A549 (cell line): ENCODE data around the gene LPAR1. TPM values are rescaled to one million over a fixed set of nuclear protein-coding genes. Genes with fewer than 3 reads are reported as not detected.

ENCODE experiments used
- ATAC-seq, 2 experiments: fragments of 200-7000 bp in 1 of 2; fragments of >200 bp in 1 of 2; cut with Nextera tagmentation in 1 of 2; cut with Tn5 transposase in 1 of 2; 3 replicates each; pipeline versions ENCODE4 v1.8.0 to v1.9.1; 2018 to 2020; ENCODE audit warnings: mild to moderate bottlenecking in 1 of 2, moderate library complexity in 1 of 2
- CTCF ChIA-PET: fragments of 300-600 bp; sonication (Branson Sonifier 250); formaldehyde crosslinking; extraction: SDS; loops from one replicate; lab custom pipeline; 2021; ENCODE audit warnings: antibody characterized with exemption, inconsistent platforms; lab: Yijun Ruan, JAX
- POLR2A ChIA-PET: fragments of 350-600 bp; formaldehyde crosslinking; extraction: SDS; loops from one replicate; lab custom pipeline; 2021; ENCODE audit warnings: antibody characterized with exemption, inconsistent platforms; lab: Yijun Ruan, JAX
- DNase-seq, 2 experiments: peaks; one replicate each; pipeline versions ENCODE4 v3.0.0 to v3.0.0-alpha.2; 2011 to 2016; ENCODE audit warnings: low read depth in 1 of 2, low spot score in 1 of 2
- FAIRE-seq: peaks from 2 replicates; lab custom pipeline; 2011; peaks lifted over from hg19 to GRCh38; lab: Jason Lieb, UNC
- H3K27ac ChIP-seq, 2 experiments: fragments of >200 bp; sonication (Bioruptor Twin); formaldehyde crosslinking; 3 replicates each; pipeline ENCODE4 v1.5.1; 2016 to 2017
- H3K4me1 ChIP-seq: fragments of >200 bp; sonication (Bioruptor Twin); formaldehyde crosslinking; 3 replicates; pipeline ENCODE4 v1.6.1; 2016
- H3K4me2 ChIP-seq: fragments of >200 bp; sonication (Bioruptor Twin); formaldehyde crosslinking; 3 replicates; pipeline ENCODE4 v1.6.1; 2016
- H3K4me3 ChIP-seq: fragments of >200 bp; sonication (Bioruptor Twin); formaldehyde crosslinking; 3 replicates; pipeline ENCODE4 v1.5.1; 2016
- H3K9me3 ChIP-seq: fragments of >200 bp; sonication (Bioruptor Twin); formaldehyde crosslinking; 3 replicates; pipeline ENCODE4 v1.6.1; 2016
- CEBPB ChIP-seq, 2 experiments: fragments of >200 bp in 1 of 2; sonication (Bioruptor Twin) in 1 of 2; formaldehyde crosslinking in 1 of 2; IDR thresholded peaks; 2 replicates each; pipeline ENCODE4 v1.6.1; 2012 to 2016
- EHF ChIP-seq: fragments of 250-450 bp; sonication (Bioruptor Pico); IDR thresholded peaks from 2 replicates; pipeline ENCODE4 v1.5.0; 2020; ENCODE audit warnings: mild to moderate bottlenecking
- EHMT2 ChIP-seq: fragments of 200-600 bp; sonication (generic); IDR thresholded peaks from 2 replicates; pipeline ENCODE4 v1.6.1; 2016; ENCODE audit warnings: antibody characterized with exemption, low read depth, mild to moderate bottlenecking, moderate library complexity
- EP300 ChIP-seq, 2 experiments: fragments of >200 bp; sonication (Bioruptor Twin); formaldehyde crosslinking; IDR thresholded peaks; 2 replicates in 1 of 2; 3 replicates in 1 of 2; pipeline ENCODE4 v1.6.1; 2016 to 2017
- FOSL2 ChIP-seq, 2 experiments: fragments of 450-650 bp in 1 of 2; fragments of >200 bp in 1 of 2; sonication (Bioruptor Twin) in 1 of 2; formaldehyde crosslinking; IDR thresholded peaks; 2 replicates each; pipeline versions ENCODE4 v1.5.0 to v1.6.1; 2016 to 2020; ENCODE audit warnings: mild to moderate bottlenecking in 1 of 2, moderate library complexity in 1 of 2
- GATA3 ChIP-seq: IDR thresholded peaks from 2 replicates; pipeline ENCODE4 v1.6.1; 2012; ENCODE audit warnings: borderline replicate concordance
- JUN ChIP-seq, 2 experiments: fragments of >200 bp; sonication (Bioruptor Twin); formaldehyde crosslinking; IDR thresholded peaks; 2 replicates in 1 of 2; 3 replicates in 1 of 2; pipeline ENCODE4 v1.6.1; 2016 to 2017
- JUNB ChIP-seq: fragments of >200 bp; sonication (Bioruptor Twin); formaldehyde crosslinking; IDR thresholded peaks from 2 replicates; pipeline ENCODE4 v1.6.1; 2016
- KDM1A ChIP-seq: fragments of 200-600 bp; sonication (generic); IDR thresholded peaks from 2 replicates; pipeline ENCODE4 v1.6.1; 2016; ENCODE audit warnings: low read depth, mild to moderate bottlenecking
- MAFK ChIP-seq: fragments of 450-650 bp; IDR thresholded peaks from 2 replicates; pipeline ENCODE4 v1.6.1; 2014; ENCODE audit not compliant: partially characterized antibody
- MAZ ChIP-seq: fragments of 150-350 bp; IDR thresholded peaks from 2 replicates; pipeline ENCODE4 v1.6.1; 2014; ENCODE audit warnings: antibody characterized with exemption, low read depth, low read length, borderline replicate concordance
- NFE2L2 ChIP-seq: fragments of 150-350 bp; conservative IDR thresholded peaks from 2 replicates; pipeline ENCODE4 v1.6.1; 2014; ENCODE audit warnings: low read length
- NR3C1 ChIP-seq: fragments of >200 bp; sonication (Bioruptor Twin); formaldehyde crosslinking; IDR thresholded peaks from 3 replicates; pipeline ENCODE4 v1.6.1; 2017
- PHF8 ChIP-seq: fragments of 200-600 bp; sonication (generic); IDR thresholded peaks from 2 replicates; pipeline ENCODE4 v1.6.1; 2016; ENCODE audit warnings: low read depth, mild to moderate bottlenecking, antibody characterized with exemption, moderate library complexity, borderline replicate concordance
- RAD21 ChIP-seq, 2 experiments: fragments of >200 bp in 1 of 2; sonication (Bioruptor Twin) in 1 of 2; formaldehyde crosslinking in 1 of 2; IDR thresholded peaks in 1 of 2; conservative IDR thresholded peaks in 1 of 2; 2 replicates in 1 of 2; 3 replicates in 1 of 2; pipeline ENCODE4 v1.6.1; 2012 to 2018; ENCODE audit warnings: inconsistent platforms in 1 of 2
- RFX5 ChIP-seq: fragments of 450-650 bp; IDR thresholded peaks from 2 replicates; pipeline ENCODE4 v1.7.1; 2014; ENCODE audit warnings: antibody characterized with exemption, mild to moderate bottlenecking, moderate library complexity
- RNF2 ChIP-seq: fragments of 200-600 bp; sonication (generic); IDR thresholded peaks from 2 replicates; pipeline ENCODE4 v1.6.1; 2016; ENCODE audit warnings: low read depth, mild to moderate bottlenecking, antibody characterized with exemption, moderate library complexity, borderline replicate concordance
- SMC3 ChIP-seq: fragments of >200 bp; sonication (Bioruptor Twin); formaldehyde crosslinking; IDR thresholded peaks from 3 replicates; pipeline ENCODE4 v1.6.1; 2018; ENCODE audit warnings: inconsistent platforms
- ZC3H11A ChIP-seq: fragments of 450-650 bp; IDR thresholded peaks from 2 replicates; pipeline ENCODE4 v1.6.1; 2014; ENCODE audit warnings: antibody characterized with exemption, mild to moderate bottlenecking
- ZNF302 ChIP-seq: fragments of 250-450 bp; sonication (Bioruptor Pico); IDR thresholded peaks from 2 replicates; pipeline ENCODE4 v1.9.0; 2021; ENCODE audit warnings: inconsistent platforms, mild to moderate bottlenecking, moderate library complexity
- WGBS: methylation state at CpG from one replicate; pipeline ENCODE4 v1.1.6; 2017; ENCODE audit errors: missing lambda C conversion rate; 5-methylcytosine and 5-hydroxymethylcytosine counted together
- polyA plus RNA-seq, 4 experiments: library from polyadenylated mRNA; depleted of rRNA in 3 of 4; stranded (reverse); fragments of >200 nt; fragmentation: RNase III in 1 of 4; extraction: RNeasy Plus Mini Kit Qiagen cat#74134 plus additional on column Dnase treatment in 1 of 4; gene quantifications; 2 replicates in 3 of 4; 3 replicates in 1 of 4; pipeline ENCODE4 v1.2.3, GENCODE V29; 2011 to 2017
- TF ChIP-seq, protein P1 (sequence below): fragments of 450-650 bp; IDR thresholded peaks from 2 replicates; pipeline ENCODE4 v1.6.1; 2014; ENCODE audit warnings: antibody characterized with exemption
- TF ChIP-seq, protein P2 (sequence below): fragments of 200-600 bp; sonication (generic); IDR thresholded peaks from 2 replicates; pipeline ENCODE4 v1.6.1; 2016; ENCODE audit warnings: antibody characterized with exemption, mild to moderate bottlenecking, moderate library complexity
- TF ChIP-seq, protein P3 (sequence below): fragments of >200 bp; sonication (Bioruptor Twin); formaldehyde crosslinking; IDR thresholded peaks from 2 replicates; pipeline ENCODE4 v1.6.1; 2016
- TF ChIP-seq, protein P4 (sequence below): IDR thresholded peaks from 2 replicates; pipeline ENCODE4 v1.6.1; 2012
- TF ChIP-seq, protein P5 (sequence below): fragments of >200 bp; sonication (Bioruptor Twin); formaldehyde crosslinking; IDR thresholded peaks from 3 replicates; pipeline ENCODE4 v1.6.1; 2016

The LPAR1 gene
- polyA plus RNA-seq, 2 of the 4 experiments (the other 2 are of a cell fraction), result 15.8 to 33.7 TPM

DNA sequence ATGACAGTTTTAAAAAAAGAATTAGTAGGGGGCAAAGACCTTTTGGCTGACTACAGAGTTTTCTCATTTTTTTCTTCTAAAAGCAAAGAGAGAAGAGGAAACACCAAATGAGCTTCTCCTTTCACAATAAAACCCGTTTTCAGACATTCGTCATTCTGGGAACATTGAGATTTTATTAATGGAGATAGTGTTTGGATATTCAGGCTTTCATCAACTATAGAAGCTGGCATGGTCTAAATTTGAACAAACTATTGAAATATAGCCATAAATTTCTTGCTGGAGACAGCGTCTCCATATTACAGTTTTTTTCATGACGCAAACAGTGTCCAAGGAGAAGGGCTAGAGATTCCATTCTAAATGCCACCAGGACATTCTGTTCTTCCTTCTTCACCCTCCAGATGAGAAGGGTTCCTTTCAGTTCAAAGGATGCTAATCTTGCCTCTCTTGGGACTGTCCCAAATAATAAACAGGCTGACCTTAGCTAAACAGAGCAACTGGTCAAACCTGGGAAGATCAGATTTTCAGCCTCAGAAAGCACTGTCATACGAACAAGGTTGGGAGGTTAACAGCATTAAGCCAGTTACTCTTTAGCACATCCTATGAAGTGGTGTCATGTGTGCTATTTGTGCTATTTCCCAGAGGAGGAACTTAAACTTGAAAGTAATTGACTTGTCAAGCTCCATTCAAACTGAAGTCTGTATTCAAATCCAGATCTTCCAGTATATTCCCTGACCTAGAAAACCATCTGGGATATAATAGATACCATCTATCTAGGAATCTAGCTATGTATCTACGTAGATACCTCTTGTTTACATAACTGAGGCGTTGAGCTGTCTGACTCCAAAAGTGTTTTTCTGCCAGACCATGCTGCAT, 125.6 kb downstream of the LPAR1 start:
- CTCF ChIA-PET, result no interaction called here
- ATAC-seq (peak; percentile 70 to 79), DNase-seq (peak in 1 of 2 experiments; percentile 58), FAIRE-seq (no peak)
- H3K27ac ChIP-seq, result peak overlapping the region; percentile 90 to 99
- H3K4me3 ChIP-seq, result peak overlapping the region; percentile 20; the same call in 2 of the 3 replicates
- peak overlapping the region; percentile 73 for H3K4me2 ChIP-seq
- peaks cover 39% of the 10 kb centered on the region for H3K4me1 ChIP-seq
- H3K9me3 ChIP-seq, result peaks cover 34% of the 10 kb centered on the region
- TF ChIP-seq, protein P1, sequence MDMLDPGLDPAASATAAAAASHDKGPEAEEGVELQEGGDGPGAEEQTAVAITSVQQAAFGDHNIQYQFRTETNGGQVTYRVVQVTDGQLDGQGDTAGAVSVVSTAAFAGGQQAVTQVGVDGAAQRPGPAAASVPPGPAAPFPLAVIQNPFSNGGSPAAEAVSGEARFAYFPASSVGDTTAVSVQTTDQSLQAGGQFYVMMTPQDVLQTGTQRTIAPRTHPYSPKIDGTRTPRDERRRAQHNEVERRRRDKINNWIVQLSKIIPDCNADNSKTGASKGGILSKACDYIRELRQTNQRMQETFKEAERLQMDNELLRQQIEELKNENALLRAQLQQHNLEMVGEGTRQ, result no peak
- TF ChIP-seq PHF8 (no peak), EHF (no peak), EP300 (IDR thresholded peaks at IDR 0.05) (peak in 1 of 2 experiments; percentile 2; a peak in 3 of 5 replicates), NFE2L2 (no peak), MAFK (peak; percentile 8), GATA3 (peak; percentile 84), RFX5 (peak; percentile 36; the same call in 1 of the 2 replicates), ZC3H11A (no peak)
- TF ChIP-seq, protein P2, sequence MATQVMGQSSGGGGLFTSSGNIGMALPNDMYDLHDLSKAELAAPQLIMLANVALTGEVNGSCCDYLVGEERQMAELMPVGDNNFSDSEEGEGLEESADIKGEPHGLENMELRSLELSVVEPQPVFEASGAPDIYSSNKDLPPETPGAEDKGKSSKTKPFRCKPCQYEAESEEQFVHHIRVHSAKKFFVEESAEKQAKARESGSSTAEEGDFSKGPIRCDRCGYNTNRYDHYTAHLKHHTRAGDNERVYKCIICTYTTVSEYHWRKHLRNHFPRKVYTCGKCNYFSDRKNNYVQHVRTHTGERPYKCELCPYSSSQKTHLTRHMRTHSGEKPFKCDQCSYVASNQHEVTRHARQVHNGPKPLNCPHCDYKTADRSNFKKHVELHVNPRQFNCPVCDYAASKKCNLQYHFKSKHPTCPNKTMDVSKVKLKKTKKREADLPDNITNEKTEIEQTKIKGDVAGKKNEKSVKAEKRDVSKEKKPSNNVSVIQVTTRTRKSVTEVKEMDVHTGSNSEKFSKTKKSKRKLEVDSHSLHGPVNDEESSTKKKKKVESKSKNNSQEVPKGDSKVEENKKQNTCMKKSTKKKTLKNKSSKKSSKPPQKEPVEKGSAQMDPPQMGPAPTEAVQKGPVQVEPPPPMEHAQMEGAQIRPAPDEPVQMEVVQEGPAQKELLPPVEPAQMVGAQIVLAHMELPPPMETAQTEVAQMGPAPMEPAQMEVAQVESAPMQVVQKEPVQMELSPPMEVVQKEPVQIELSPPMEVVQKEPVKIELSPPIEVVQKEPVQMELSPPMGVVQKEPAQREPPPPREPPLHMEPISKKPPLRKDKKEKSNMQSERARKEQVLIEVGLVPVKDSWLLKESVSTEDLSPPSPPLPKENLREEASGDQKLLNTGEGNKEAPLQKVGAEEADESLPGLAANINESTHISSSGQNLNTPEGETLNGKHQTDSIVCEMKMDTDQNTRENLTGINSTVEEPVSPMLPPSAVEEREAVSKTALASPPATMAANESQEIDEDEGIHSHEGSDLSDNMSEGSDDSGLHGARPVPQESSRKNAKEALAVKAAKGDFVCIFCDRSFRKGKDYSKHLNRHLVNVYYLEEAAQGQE, result no peak
- TF ChIP-seq, all 56 proteins: peak for 4
- WGBS, result 24% methylated on average over 7 of the region's 7 CpGs
- POLR2A ChIA-PET, result interaction anchor here (0.7 to 2.7 kb wide), 4 partner anchors 77 to 656 kb away, joined by 3 to 9 read pairs (median 6); partner anchors contain the start of gene TXN

DNA sequence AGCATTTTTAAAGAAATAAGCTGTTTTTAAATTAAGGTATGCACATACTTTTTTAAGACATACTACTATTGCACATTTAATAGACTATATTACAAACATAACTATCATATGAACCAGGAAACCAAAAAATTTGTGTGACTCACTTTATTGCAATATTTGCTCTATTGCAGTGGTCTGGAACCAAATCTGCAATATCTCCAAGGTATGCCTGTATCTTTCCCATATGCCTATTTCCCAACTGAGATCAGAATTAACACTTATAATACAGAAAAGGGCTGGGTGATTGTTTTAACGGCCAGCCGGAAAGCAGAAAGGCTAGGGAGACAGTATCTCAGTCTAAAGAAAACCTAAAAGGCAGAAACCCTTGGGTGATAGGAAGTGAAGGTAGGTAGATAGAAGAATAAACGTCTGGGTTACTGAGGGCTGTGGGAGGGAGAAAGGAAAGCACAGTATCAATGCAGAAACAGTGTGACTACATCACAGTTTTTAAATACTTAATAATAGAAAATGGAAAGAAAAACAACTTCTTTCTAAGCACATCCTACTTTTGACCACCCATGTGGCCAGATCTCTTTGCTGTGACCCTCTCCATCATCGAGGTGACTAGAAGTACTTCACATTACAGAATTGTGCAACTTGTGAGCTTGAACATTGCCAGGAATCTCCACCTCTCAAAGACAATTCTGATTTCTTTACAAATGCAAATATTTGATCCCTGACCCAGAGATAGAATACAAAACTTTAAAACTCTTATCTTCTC, 126.4 kb downstream of the LPAR1 start:
- Histone ChIP-seq H3K4me1 (peaks cover 34% of the 10 kb centered on the region), H3K27ac (peak overlapping the region; percentile 90 to 99), H3K9me3 (peaks cover 34% of the 10 kb centered on the region), H3K4me3 (peak overlapping the region; percentile 20; the same call in 2 of the 3 replicates), H3K4me2 (peak overlapping the region; percentile 73)
- ChIA-PET CTCF (no interaction called here), POLR2A (interaction anchor here (1.2 to 2.7 kb wide), 3 partner anchors 76 to 655 kb away, joined by 3 to 9 read pairs (median 9); partner anchors contain the start of gene TXN)
- 8% methylated on average over 4 of the region's 4 CpGs for WGBS
- DNase-seq (peak in 1 of 2 experiments; percentile 78), FAIRE-seq (peak; percentile 95), ATAC-seq (peak; percentile 81 to 92)
- TF ChIP-seq CEBPB (IDR thresholded peaks at IDR 0.05) (peak; percentile 94 to 95), EP300 (IDR thresholded peaks at IDR 0.05) (peak; percentile 81 to 88; a peak in 4 of 5 replicates), FOSL2 (IDR thresholded peaks at IDR 0.05) (peak; percentile 91), FOSL2 (CRISPR knock-in tag; IDR thresholded peaks at IDR 0.05) (peak; percentile 97), EHMT2 (no peak), SMC3 (peak; percentile 52), RNF2 (no peak), ZNF302 (CRISPR knock-in tag) (no peak), JUN (IDR thresholded peaks at IDR 0.05) (peak; percentile 77 to 92), RAD21 (conservative IDR thresholded peaks at IDR 0.05 in 1 of 2, IDR thresholded peaks at IDR 0.05 in 1 of 2) (peak in 1 of 2 experiments; percentile 54; a peak in 4 of 5 replicates), NR3C1 (no peak), JUNB (peak; percentile 86), KDM1A (no peak), GATA3 (peak; percentile 70), MAZ (no peak)
- TF ChIP-seq, protein P3, sequence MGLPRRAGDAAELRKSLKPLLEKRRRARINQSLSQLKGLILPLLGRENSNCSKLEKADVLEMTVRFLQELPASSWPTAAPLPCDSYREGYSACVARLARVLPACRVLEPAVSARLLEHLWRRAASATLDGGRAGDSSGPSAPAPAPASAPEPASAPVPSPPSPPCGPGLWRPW, result peak; percentile 97
- TF ChIP-seq, protein P4, sequence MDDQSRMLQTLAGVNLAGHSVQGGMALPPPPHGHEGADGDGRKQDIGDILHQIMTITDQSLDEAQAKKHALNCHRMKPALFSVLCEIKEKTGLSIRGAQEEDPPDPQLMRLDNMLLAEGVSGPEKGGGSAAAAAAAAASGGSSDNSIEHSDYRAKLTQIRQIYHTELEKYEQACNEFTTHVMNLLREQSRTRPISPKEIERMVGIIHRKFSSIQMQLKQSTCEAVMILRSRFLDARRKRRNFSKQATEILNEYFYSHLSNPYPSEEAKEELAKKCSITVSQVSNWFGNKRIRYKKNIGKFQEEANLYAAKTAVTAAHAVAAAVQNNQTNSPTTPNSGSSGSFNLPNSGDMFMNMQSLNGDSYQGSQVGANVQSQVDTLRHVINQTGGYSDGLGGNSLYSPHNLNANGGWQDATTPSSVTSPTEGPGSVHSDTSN, result no peak
- TF ChIP-seq, protein P1, result no peak
- TF ChIP-seq, protein P5, sequence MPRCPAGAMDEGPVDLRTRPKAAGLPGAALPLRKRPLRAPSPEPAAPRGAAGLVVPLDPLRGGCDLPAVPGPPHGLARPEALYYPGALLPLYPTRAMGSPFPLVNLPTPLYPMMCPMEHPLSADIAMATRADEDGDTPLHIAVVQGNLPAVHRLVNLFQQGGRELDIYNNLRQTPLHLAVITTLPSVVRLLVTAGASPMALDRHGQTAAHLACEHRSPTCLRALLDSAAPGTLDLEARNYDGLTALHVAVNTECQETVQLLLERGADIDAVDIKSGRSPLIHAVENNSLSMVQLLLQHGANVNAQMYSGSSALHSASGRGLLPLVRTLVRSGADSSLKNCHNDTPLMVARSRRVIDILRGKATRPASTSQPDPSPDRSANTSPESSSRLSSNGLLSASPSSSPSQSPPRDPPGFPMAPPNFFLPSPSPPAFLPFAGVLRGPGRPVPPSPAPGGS, result peak; percentile 86; the same call in 2 of the 3 replicates
